Hepatocyte (in vitro differentiated cells): ENCODE results near the gene CENPU.

Experiments
- CTCF ChIP-seq: fragments of 200-600 bp; sonication (generic); IDR thresholded peaks from 2 replicates; pipeline ENCODE4 v1.5.1; 2016; ENCODE audit warnings: antibody characterized with exemption, mild to moderate bottlenecking; ENCODE audit not compliant: poor library complexity
- EZH2 ChIP-seq: fragments of 200-600 bp; sonication (generic); IDR thresholded peaks from 2 replicates; pipeline ENCODE4 v1.6.1; 2016; ENCODE audit warnings: antibody characterized with exemption, mild to moderate bottlenecking, borderline replicate concordance

GRCh38 chr4:184672741-184673140, 61.2 kb downstream of the CENPU start:
- TF ChIP-seq EZH2 (no peak), CTCF (no peak)
